GM12892 (cell line): Measurements from ENCODE around the gene UBE2H.

Experiments
- POLR2A ChIP-seq: IDR thresholded peaks from 2 replicates; pipeline ENCODE4 v1.6.1; 2011; ENCODE audit warnings: low read depth, low read length, control low read depth
- POLR2AphosphoS5 ChIP-seq: IDR thresholded peaks from 2 replicates; pipeline ENCODE4 v1.6.1; 2011; ENCODE audit warnings: low read depth, low read length, control low read depth

GRCh38 chr7:129797214-129797789 is 155.5 kb downstream of the UBE2H start:
- TF ChIP-seq POLR2A (no peak), POLR2AphosphoS5 (no peak)
